GM10266 (cell line): Measurements from ENCODE around the gene LUC7L2.
"Not testable (repeated sequence)": the region's sequence is repeated elsewhere in the genome, so short reads cannot be mapped to it uniquely, and the experiment has no call there.

Source experiments
- DNase-seq: peaks from one replicate; pipeline ENCODE4 v3.0.0; 2012; ENCODE audit errors: extremely low spot score
- TF ChIP-seq, protein P1 (sequence below): IDR thresholded peaks from 2 replicates; pipeline ENCODE4 v1.5.1; 2012; ENCODE audit warnings: mild to moderate bottlenecking, low read depth; ENCODE audit not compliant: control insufficient read depth, insufficient read depth; ENCODE audit errors: missing control alignments

LUC7L2 gene

DNA sequence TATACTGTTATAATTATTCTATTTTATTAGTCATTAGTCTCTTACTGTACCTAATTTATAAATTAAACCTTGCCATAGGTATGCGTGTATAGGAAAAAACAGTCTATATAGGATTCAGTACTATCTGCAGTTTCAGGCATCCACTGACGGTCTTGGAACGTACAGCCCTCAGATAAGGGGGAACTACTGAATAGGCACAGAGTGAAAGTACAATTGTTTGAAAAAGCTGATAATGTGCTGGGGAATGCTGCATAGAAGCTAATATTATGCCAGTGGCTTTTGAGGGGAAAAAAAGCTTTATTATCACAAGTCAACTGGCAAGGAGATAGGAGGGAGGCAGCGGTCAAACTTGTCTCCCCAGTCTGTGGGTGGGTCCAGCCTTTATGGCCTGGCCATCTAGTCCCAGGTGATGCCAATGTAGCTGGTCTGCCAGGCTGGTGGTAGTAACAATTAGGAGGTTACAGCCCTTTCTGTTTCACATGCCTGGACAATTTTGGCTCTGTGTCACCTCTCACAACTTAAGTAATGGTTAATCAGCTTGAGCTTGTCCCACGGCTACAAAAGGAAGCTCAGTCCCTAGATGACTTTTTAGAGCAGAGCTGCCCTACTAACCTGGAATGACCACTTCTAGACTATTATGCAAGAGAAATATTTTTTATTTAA is 26.9 kb upstream of the LUC7L2 start:
- no peak for DNase-seq
- TF ChIP-seq, protein P1, sequence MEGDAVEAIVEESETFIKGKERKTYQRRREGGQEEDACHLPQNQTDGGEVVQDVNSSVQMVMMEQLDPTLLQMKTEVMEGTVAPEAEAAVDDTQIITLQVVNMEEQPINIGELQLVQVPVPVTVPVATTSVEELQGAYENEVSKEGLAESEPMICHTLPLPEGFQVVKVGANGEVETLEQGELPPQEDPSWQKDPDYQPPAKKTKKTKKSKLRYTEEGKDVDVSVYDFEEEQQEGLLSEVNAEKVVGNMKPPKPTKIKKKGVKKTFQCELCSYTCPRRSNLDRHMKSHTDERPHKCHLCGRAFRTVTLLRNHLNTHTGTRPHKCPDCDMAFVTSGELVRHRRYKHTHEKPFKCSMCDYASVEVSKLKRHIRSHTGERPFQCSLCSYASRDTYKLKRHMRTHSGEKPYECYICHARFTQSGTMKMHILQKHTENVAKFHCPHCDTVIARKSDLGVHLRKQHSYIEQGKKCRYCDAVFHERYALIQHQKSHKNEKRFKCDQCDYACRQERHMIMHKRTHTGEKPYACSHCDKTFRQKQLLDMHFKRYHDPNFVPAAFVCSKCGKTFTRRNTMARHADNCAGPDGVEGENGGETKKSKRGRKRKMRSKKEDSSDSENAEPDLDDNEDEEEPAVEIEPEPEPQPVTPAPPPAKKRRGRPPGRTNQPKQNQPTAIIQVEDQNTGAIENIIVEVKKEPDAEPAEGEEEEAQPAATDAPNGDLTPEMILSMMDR: no peak

DNA sequence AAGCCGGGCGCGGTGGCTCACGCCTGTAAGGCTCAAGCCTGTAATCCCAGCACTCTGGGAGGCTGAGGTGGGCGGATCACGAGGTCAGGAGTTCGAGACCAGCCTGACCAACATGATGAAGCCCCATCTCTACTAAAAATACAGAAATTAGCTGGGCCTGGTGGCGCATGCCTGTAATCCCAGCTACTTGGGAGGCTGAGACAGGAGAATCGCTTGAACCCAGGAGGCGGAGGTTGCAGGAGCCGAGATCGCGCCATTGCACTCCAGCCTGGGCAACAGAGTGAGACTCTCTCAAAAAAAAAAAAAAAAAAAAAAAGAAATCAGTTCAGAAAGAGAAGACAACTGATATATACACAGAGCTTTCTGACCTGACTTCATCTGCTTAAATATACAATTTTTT is 26.3 kb upstream of the LUC7L2 start:
- DNase-seq: not testable (repeated sequence)

DNA sequence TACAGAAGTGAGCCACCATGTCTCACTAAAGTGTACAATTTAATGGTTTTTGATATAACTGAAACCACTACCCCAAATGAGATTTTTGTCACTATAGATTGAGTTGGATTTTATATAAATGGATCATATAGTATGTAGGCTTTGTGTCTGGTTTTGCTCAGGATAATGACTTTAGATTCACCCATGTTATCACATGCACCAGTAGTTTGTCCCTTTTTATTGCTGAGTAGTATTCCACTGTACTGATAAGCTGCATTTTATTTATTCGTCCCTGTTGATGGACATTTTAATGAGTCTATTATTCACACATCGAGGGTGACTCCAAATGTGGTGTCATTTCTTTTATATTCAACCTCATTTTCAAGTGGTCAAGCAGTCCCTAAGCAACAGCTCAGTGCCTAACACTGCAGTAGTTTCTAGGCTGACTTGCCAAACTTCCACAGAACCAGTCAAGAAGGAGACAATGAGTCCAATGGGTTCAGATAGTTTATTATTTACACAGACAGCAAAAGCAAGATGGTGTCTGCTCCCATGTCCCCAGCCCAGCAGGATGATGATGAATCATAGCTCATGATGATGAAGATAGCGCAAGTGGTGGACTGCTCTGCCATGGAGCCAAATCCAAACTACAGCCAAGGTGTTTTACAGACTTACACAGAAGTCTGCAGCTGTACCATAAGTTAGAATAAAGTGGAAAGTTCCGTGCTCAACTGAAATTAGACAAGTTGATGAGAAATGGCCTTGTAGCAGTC is 25.1 kb upstream of the LUC7L2 start:
- TF ChIP-seq, protein P1: no peak
- DNase-seq: no peak

DNA sequence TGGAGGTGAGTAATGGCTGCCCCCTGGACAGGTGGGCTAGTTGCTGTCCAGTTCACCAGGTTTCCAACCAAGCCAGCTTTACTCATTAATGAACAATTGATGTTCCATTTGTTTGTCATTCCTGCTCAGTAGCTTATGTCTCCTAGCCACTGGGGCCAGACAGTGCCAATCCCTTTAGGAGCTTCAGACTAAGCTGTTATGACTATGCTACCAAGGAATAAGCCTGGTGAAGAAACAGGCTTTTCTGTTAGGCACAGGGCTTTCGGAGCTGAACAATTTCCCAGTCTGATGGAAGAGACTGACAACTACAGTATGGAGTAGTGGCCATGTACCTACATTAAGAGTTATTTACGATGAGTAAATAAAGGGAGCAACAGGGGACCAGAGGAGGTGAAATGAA is 20.7 kb upstream of the LUC7L2 start:
- DNase-seq: no peak
- TF ChIP-seq, protein P1: no peak

DNA sequence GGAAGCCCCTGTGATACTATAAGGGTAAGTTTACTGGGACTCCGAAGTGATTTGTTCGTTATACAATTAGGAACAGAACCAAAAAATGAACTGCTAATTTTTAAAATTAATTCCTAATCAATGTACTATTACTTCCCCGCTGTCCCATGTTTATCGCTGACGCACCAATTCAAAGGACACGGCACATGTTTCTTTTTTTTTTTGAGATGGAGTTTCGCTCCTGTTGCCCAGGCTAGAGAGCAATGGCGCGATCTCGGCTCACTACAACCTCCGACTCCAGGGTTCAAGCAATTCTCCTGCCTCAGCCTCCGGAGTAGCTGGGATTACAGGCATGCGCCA is 20.0 kb upstream of the LUC7L2 start:
- no peak for DNase-seq

DNA sequence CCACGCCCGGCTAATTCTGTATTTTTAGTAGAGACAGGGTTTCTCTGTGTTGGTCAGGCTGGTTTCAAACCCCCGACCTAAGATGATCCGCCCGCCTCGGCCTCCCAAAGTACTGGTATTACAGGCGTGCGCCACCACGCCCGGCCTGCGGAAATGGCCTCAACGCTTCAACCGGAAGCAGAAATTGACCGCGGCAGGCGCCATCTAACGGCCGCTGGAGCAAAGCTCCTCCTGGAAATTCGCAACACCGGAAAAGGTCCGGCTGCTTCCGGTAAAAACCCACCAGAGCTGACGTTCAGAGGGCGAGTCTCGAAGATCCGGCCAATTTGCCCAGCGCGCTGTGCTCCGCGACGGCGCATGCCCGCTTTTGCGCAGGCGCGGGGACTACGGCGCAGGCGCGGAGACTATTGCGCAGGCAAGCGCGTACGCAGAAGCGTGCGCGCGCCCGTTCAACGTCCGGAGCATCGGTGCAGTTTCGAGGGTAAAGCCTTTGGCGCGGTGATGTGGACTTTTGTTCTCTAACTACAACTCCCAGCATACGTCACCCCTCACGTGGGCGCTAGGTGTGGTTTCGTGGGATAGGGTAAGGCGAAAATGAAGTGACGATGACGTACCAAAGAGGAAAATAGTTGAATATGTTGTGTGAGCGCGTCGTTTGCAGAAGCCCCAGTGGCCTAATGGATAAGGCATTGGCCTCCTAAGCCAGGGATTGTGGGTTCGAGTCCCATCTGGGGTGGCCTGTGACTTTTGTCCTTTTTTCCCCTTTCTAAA is 19.5 kb upstream of the LUC7L2 start:
- TF ChIP-seq, protein P1: peak; percentile 78
- peak; percentile 88 for DNase-seq

More for the DNA sequence above, 20.0 kb upstream of the LUC7L2 start:
- TF ChIP-seq, protein P1: no peak

DNA sequence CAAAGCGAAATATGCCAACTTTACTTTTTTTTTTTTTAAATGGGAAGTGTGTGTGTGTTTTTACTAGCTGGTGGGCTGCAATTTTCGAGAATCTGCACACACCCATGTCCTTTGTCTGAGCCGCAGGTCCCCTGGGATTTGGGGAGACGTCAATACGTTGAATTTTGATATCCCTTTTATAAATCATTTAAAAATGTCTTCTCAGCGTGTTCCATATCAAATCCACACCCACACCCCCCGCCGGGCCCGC is 19.0 kb upstream of the LUC7L2 start:
- TF ChIP-seq, protein P1: no peak
- no peak for DNase-seq
